KOPT-K1 (cell line): ENCODE data around the gene DMRTC1B.
"Not testable (repeated sequence)": the region's sequence is repeated elsewhere in the genome, so short reads cannot be mapped to it uniquely, and the experiment has no call there.

Source experiments
- H3K27ac ChIP-seq: fragments of 200-600 bp; sonication (generic); 2 replicates; pipeline ENCODE4 v1.5.1; 2016; ENCODE audit warnings: antibody characterized with exemption, mild to moderate bottlenecking, low read depth, low read length; ENCODE audit not compliant: poor library complexity, severe bottlenecking
- H3K36me3 ChIP-seq: fragments of 200-600 bp; sonication (generic); 2 replicates; pipeline ENCODE4 v1.5.1; 2017; ENCODE audit warnings: antibody characterized with exemption, mild to moderate bottlenecking, low read length, moderate library complexity; ENCODE audit not compliant: insufficient read depth
- H3K9me3 ChIP-seq: fragments of 200-600 bp; sonication (generic); 2 replicates; pipeline ENCODE4 v1.5.1; 2017; ENCODE audit warnings: antibody characterized with exemption, low read length, mild to moderate bottlenecking; ENCODE audit not compliant: insufficient read depth, poor library complexity, severe bottlenecking

The DMRTC1B gene, protein sequence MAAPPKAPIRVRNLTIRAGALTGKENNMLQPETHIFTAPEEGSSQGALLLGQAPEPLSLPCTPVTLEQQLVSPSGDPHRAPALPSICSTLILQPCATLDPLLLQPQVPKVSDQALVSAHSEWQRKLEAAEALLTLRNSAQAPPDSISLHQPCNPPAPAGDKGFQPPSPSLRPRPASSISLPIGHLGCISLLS

GRCh38 chrX:72776653-72777466 lies at the start of gene DMRTC1B:
TSS of gene DMRTC1B (plus strand) at chrX:72776890. CDS start at chrX:72845136, 68,246 bp downstream.
- not testable (repeated sequence) for H3K36me3 ChIP-seq, H3K27ac ChIP-seq, H3K9me3 ChIP-seq

DNA sequence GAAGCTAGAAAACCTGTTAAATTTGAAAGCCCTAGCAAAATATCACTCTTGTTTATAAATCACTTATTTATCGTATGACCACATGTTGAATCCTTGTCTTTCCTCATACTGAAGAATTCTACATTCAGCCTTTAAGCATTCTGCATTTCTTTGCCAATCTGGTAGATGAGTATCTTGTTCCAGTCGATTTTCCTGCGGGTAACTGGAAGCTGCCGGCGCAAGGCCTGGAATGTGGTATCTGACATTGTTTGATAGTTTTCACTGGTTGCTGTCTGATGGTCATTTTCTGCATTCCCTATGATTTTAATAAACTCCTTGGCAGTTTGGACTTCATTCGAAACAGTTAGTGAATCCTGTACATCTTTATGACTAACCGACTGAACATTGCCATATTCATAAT lies 48.8 kb upstream of the DMRTC1B start:
- Histone ChIP-seq H3K36me3 (no peaks in the 10 kb centered on the region), H3K27ac (no peak overlapping the region)

GRCh38 chrX:72733636-72734035 lies 43.1 kb upstream of the DMRTC1B start:
- not testable (repeated sequence) for H3K9me3 ChIP-seq, H3K36me3 ChIP-seq, H3K27ac ChIP-seq

More for the DNA sequence above, 48.8 kb upstream of the DMRTC1B start:
- H3K9me3 ChIP-seq: no peaks in the 10 kb centered on the region

DNA sequence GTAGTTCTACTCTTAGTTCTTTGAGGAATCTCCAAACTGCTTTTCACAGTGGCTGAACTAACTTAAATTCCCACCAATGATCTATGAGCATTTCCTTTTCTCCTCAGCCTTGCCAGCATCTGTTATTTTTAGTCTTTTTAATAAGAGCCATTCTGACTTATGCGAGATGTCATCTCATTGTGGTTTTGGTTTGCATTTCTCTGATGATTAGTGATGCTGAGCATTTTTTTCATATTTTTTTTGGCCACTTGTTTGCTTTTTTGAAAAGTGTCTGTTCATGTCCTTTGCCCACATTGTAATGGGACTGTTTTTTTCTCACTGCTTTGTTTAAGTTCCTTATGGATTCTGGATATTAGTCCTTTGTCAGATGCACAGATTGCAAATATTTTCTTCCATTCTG lies 41.1 kb upstream of the DMRTC1B start:
- H3K36me3 ChIP-seq: no peaks in the 10 kb centered on the region
- H3K27ac ChIP-seq: no peak overlapping the region
- H3K9me3 ChIP-seq: no peaks in the 10 kb centered on the region

DNA sequence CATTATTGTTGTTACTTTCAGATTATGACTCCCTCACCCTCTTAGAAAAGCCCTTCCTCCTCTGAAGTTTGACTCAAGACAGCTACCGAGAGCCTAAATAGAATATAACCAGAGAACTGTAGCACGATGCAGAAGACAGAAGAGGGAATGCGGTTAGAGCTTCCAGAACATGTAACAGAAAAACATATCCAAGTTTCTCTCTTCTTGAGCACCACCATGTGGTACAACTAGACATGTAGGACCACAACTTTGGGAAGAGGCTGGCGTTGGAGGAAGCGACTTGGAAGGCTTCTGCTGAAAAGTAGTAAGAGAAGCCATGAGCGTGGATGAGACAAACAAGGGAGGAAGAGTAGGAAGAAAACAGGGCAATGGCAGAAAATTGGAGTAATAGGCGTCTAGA lies 31.1 kb upstream of the DMRTC1B start:
- H3K27ac ChIP-seq, H3K36me3 ChIP-seq, H3K9me3 ChIP-seq: not testable (repeated sequence)

DNA sequence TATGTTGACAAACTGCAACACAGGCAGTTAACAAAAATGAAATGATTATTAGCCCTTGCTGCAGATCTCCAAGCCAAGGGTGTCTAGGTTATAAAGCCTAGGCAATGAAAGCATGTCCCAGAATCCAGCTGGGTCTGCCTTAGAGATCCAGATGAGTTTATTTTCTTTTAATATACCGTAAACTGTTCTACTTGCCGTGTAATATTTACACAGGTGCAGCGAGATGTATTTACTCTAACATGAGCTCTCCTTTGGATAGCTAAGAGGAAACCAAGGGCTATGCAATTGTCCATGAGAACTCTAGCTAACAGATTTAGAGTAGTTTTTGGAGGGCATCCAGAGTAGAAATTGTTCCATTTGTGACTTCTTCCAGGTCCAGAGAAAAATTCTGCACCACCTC lies 28.1 kb upstream of the DMRTC1B start:
- H3K36me3 ChIP-seq, H3K9me3 ChIP-seq, H3K27ac ChIP-seq: not testable (repeated sequence)

- not testable (repeated sequence) for H3K36me3 ChIP-seq, H3K27ac ChIP-seq, H3K9me3 ChIP-seq
These were observed 16.2 kb upstream of the DMRTC1B start for GRCh38 chrX:72760454-72760853.

GRCh38 chrX:72777467-72777790 lies 739 bp downstream of the DMRTC1B start:
- not testable (repeated sequence) for H3K9me3 ChIP-seq, H3K27ac ChIP-seq, H3K36me3 ChIP-seq

- H3K9me3 ChIP-seq, H3K36me3 ChIP-seq, H3K27ac ChIP-seq: not testable (repeated sequence)
These were observed 1.5 kb downstream of the DMRTC1B start for GRCh38 chrX:72778146-72778545.

GRCh38 chrX:72782560-72782959 lies 5.9 kb downstream of the DMRTC1B start, which contains the start of gene FAM236B:
TSS of gene FAM236B (minus strand) at chrX:72782660. CDS start at chrX:72782560, 100 bp downstream.
- H3K9me3 ChIP-seq, H3K36me3 ChIP-seq, H3K27ac ChIP-seq: not testable (repeated sequence)

- not testable (repeated sequence) for H3K9me3 ChIP-seq, H3K27ac ChIP-seq, H3K36me3 ChIP-seq
These were observed 6.8 kb downstream of the DMRTC1B start for GRCh38 chrX:72783365-72783936.

DNA sequence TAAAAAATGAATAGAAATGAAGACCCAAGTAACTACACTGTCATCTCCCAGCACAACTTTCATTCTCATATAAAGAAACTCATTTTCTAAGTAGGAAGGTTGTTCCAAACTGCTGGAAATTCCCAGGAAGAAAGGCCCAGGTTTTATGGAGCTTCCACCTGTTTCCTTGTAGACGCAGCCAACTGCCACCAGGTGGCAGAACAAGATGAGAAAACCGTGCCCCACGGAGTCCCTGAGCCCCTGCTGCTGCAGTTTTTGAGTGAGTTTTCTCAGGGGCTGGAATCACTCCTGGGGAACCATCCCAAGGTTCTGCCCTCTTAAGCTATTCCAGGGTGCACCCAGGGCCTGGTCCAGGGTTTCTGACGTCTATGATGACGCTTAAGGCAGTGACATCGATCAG lies 7.3 kb downstream of the DMRTC1B start:
- H3K9me3 ChIP-seq, H3K36me3 ChIP-seq, H3K27ac ChIP-seq: not testable (repeated sequence)

DNA sequence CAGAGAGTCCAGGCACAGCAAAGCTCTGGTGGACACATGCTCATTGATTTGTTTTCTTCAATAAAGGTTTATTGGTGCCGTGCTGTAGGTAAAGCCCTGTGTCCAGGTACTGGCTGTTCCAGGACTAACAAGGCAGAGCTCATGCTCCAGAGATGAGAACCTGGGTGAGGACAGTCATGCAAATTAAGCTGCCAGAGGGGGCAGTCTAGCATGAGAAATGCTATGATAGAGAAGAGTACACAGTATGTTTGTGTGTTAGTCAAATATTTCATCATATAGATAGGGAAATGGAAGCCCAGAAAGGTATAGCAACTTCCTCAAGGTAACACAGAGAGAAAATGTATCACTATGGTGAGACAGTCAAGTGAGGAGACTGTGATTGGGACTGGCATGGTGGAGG lies 11.5 kb downstream of the DMRTC1B start:
- not testable (repeated sequence) for H3K36me3 ChIP-seq, H3K27ac ChIP-seq, H3K9me3 ChIP-seq

DNA sequence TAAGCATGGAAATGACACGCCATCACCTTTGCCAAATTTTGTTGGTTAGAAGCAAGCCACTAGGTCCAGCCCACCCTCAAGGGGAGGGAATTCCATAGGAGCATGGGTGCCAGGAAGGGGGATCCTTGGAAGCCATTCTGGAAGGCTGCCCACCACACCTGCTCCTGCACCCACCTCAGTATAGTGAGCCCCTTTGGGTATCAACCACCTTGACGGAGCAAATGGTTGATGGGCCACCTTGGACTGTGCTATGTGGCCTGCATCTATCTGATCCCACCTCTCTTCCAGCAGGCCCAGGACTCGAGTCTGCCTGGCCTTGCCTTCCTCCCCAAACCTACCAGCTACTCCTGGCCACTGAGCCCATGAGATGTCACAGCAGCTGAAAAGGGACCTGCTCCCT lies 13.7 kb downstream of the DMRTC1B start:
- not testable (repeated sequence) for H3K9me3 ChIP-seq, H3K36me3 ChIP-seq

GRCh38 chrX:72808110-72808509 lies 31.4 kb downstream of the DMRTC1B start, which contains the start of gene FAM236D:
TSS of gene FAM236D (minus strand) at chrX:72808210. CDS start at chrX:72808110, 100 bp downstream.
- H3K9me3 ChIP-seq, H3K36me3 ChIP-seq, H3K27ac ChIP-seq: not testable (repeated sequence)

More for the DNA sequence above, 13.7 kb downstream of the DMRTC1B start:
- not testable (repeated sequence) for H3K27ac ChIP-seq

DNA sequence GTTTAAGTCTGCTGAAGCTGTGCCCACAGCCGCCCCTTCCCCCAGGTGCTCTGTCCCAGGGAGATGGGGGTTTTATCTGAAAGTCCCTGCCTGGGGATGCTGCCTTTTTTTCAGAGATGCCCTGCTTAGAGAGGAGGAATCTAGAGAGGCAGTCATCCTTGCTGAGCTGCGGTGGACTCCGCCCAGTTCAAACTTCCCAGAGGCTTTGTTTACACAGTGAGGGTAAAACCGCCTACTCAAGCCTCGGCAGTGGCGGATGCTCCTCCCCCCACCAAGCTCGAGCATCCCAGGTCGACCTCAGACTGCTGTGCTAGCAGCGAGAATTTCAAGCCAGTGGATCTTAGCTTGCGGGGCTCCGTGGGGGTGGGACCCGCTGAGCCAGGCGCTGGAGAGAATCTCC lies 54.0 kb downstream of the DMRTC1B start:
- not testable (repeated sequence) for H3K27ac ChIP-seq, H3K9me3 ChIP-seq, H3K36me3 ChIP-seq
